Esophagus (tissue), 2 donors: Measurements from ENCODE around the gene AGBL4. TPM values are rescaled to one million over a fixed set of nuclear protein-coding genes. Genes with fewer than 3 reads are reported as not detected.

Experiments
- H3K27ac ChIP-seq, 2 donors: one replicate each; pipeline ENCODE4 v1.5.1; 2013; ENCODE audit warnings: low read depth in 2 of 2, mild to moderate bottlenecking in 2 of 2, inconsistent platforms in 1 of 2, low read length in 1 of 2, moderate library complexity in 1 of 2
- H3K27me3 ChIP-seq, 2 donors: one replicate each; pipeline ENCODE4 v1.6.1; 2013; ENCODE audit warnings: low read length in 2 of 2, control low read depth in 1 of 2, mild to moderate bottlenecking in 1 of 2; ENCODE audit not compliant: insufficient read depth in 2 of 2, control insufficient read depth in 1 of 2
- H3K36me3 ChIP-seq, 2 donors: one replicate each; pipeline ENCODE4 v1.6.1; 2013; ENCODE audit warnings: low read length in 1 of 2; ENCODE audit not compliant: control insufficient read depth in 2 of 2, insufficient read depth in 2 of 2
- H3K4me1 ChIP-seq, 2 donors: one replicate each; pipeline ENCODE4 v1.6.1; 2013; ENCODE audit warnings: low read length in 1 of 2; ENCODE audit not compliant: control insufficient read depth in 2 of 2, insufficient read depth in 2 of 2
- H3K4me3 ChIP-seq, 2 donors: one replicate each; pipeline ENCODE4 v1.5.1; 2013; ENCODE audit warnings: low read length in 2 of 2, mild to moderate bottlenecking in 2 of 2, low read depth in 1 of 2, moderate library complexity in 1 of 2
- H3K9me3 ChIP-seq, 2 donors: one replicate each; pipeline ENCODE4 v1.6.1; 2013; ENCODE audit warnings: mild to moderate bottlenecking in 2 of 2, low read depth in 1 of 2, low read length in 1 of 2, moderate library complexity in 1 of 2; ENCODE audit not compliant: control insufficient read depth in 2 of 2, insufficient read depth in 1 of 2
- WGBS, 2 donors: extraction: QIAGEN DNeasy Blood & Tissue Kit; methylation state at CpG; one replicate each; pipeline ENCODE4 v1.1.7; 2013; 5-methylcytosine and 5-hydroxymethylcytosine counted together
- polyA plus RNA-seq, 2 donors: library from polyadenylated mRNA; stranded (reverse); fragments of 200-250 nt; gene quantifications; one replicate each; pipeline ENCODE4 v1.2.3, GENCODE V29; 2013
- donor health status: healthy with polysubstance abuse.
- donor health status: Bipolar disorder and iron deficiency.

AGBL4 gene
- polyA plus RNA-seq, 2 donors, result 0.02 TPM; not detected in 1

DNA sequence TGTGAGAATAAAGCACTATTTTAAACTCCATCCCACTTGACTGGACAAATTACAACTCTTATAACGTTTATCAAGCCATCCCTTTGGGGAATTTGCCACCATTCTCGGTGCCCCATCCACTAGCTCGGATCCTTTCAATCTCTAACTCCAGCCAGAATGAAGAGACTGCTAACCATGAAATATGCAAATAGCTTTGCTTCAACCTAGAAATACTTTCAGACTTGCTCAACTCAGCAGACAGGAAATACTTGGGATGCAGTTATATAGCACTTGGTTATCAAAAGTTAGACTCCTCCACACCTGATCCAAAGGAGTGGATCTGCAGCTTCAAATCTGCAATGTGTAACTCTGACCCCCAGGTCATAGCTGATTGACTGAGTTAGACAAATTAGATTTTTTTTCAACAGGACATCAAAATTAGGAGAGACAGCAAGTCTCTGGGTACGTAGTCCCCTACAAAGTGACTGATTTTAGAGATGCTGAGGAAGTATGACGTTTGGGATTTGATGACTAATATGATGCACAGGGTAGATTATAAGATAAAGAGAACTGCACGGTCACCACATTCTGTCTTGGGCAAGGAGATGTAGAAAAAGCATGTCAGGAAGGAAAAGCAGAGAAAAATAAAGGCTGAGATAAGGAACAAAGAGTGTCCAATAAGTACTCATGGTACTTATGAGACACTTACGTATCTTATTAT, 496.0 kb downstream of the AGBL4 start:
- H3K9me3 ChIP-seq, result no peaks in the 10 kb centered on the region
- no peaks in the 10 kb centered on the region for H3K4me1 ChIP-seq
- H3K27ac ChIP-seq, result no peak overlapping the region
- H3K27me3 ChIP-seq, result no peaks in the 10 kb centered on the region
- no peaks in the 10 kb centered on the region for H3K36me3 ChIP-seq
- no peak overlapping the region for H3K4me3 ChIP-seq
- WGBS, 2 donors, result 67 to 76% methylated on average over 7 of the region's 7 CpGs

DNA sequence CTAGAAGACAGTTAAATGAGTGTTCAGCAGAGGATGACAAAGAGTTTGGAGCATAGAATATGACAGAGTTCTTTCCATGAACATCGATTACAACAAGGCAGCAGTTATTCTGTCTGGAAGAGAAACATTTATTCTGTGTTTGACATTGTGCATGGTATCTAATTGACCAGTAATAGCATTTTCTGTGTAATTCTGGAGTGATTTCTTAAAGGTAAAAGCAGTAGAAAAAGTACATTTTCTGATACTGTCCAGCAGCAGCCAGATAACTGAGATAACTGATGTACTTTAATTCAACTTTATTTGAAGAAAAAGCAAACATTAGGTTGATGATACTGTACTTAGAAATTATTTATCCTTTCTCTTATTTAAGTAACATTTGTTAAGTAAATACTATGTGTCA, 497.1 kb downstream of the AGBL4 start:
- H3K36me3 ChIP-seq, result no peaks in the 10 kb centered on the region
- no peaks in the 10 kb centered on the region for H3K4me1 ChIP-seq
- H3K27me3 ChIP-seq, result no peaks in the 10 kb centered on the region
- no peak overlapping the region for H3K4me3 ChIP-seq
- H3K27ac ChIP-seq, result no peak overlapping the region
- no peaks in the 10 kb centered on the region for H3K9me3 ChIP-seq
- 85 to 88% methylated on average over 1 of the region's 1 CpG for WGBS, 2 donors

DNA sequence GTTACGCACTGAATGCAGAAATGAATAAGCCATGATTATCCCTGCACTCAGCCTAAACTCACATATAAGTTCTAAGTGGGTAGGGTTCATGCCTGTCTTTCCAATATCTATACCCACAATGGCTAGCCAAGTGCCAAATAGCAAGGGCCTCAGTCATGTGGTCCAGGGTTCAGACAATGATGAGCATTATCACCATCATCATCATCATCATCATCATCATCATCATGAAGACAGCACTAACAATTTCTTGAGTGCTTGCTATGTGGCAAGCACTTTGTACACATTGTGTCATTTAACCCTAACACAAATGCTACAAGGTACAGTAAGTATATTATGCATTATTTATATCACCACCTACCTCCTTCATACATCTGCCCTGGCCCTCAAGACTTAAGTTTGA, 500.0 kb downstream of the AGBL4 start:
- Histone ChIP-seq H3K27ac (no peak overlapping the region), H3K27me3 (no peaks in the 10 kb centered on the region), H3K4me3 (no peak overlapping the region), H3K9me3 (no peaks in the 10 kb centered on the region), H3K4me1 (no peaks in the 10 kb centered on the region), H3K36me3 (no peaks in the 10 kb centered on the region)
- WGBS, 2 donors, result 94 to 97% methylated on average over 1 of the region's 1 CpG

DNA sequence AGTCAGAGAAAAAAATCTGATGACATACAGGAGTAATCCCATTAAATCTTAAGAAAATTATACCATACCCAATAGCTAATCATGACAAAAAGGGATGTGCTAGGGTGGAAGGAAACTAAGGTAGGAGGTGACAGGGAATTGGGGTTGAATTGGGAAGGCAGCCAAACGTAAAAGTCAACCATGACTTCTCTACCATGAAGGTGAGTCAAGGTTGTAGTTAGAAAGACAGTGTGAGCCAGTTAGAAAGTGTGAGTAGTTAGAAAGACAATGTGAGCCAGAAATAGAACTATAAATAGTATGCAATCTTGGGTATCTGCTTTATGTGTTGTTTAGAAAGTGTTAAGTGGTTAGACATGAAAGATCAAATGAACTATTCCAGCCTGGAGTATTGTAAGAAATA, 556.8 kb downstream of the AGBL4 start:
- no peaks in the 10 kb centered on the region for H3K4me1 ChIP-seq

DNA sequence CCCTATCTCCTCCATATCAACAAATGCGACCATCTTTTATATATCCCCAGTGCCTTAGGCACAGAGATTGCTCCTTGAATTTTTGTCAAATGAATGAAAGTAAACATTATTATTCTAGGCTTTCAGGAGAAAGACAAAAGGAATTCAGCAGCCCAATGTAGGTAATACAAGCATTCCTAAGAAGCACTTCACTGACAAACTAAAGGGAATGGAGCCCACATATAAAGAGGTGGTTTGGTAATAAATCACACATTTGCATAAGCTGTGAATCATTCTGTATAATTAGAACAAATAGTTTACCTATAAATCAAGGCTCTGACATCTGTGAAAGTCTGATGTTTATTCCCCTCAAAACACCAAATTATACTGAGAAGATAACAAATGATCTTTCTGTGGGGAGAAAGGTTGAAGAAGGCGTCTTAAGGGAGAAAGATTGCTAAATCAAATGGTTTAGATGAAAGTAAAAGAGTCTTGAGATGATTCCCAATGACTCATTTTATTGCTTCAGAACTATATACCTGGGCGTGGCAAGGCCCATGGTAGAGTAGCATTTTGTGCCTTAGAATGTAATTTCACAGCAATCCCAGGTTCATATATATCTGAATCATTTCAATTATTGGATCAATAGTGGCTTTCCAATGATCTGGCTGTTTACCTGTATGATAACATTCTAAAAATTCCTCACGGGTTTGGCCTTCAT, 558.1 kb downstream of the AGBL4 start:
- Histone ChIP-seq H3K36me3 (no peaks in the 10 kb centered on the region), H3K27me3 (no peaks in the 10 kb centered on the region), H3K27ac (no peak overlapping the region), H3K9me3 (no peaks in the 10 kb centered on the region), H3K4me3 (no peak overlapping the region), H3K4me1 (no peaks in the 10 kb centered on the region)
- WGBS, 2 donors, result 54% methylated on average over 4 of the region's 4 CpGs

More for the DNA sequence above, 556.8 kb downstream of the AGBL4 start:
- no peaks in the 10 kb centered on the region for H3K27me3 ChIP-seq
- WGBS, 2 donors, result 57 to 69% methylated on average over 1 of the region's 1 CpG
- no peak overlapping the region for H3K4me3 ChIP-seq
- H3K27ac ChIP-seq, result no peak overlapping the region
- H3K36me3 ChIP-seq, result no peaks in the 10 kb centered on the region
- no peaks in the 10 kb centered on the region for H3K9me3 ChIP-seq

DNA sequence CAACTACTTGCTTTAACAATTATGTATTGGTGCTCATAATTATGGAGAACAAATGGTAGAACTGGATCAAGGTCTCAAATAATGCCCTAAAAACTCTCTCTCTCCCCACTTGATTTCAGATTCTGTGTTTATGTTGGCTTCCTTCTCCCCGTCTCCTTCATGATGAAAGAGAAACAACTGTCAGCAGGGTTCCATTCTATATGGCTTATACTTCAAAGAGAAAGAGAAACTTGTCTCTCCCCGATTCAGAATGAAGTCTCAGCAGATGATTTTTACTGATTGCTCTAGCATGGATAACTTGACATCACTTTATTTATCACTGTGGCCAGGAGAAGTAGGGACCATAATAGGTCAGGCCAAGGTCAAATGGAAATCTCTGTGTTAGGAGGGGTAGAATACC, 575.6 kb downstream of the AGBL4 start:
- Histone ChIP-seq H3K4me1 (no peaks in the 10 kb centered on the region), H3K9me3 (peaks cover 3 to 4% of the 10 kb centered on the region in 2 donors), H3K27ac (no peak overlapping the region), H3K4me3 (no peak overlapping the region), H3K36me3 (no peaks in the 10 kb centered on the region), H3K27me3 (no peaks in the 10 kb centered on the region)
- WGBS, 2 donors, result 57 to 58% methylated on average over 2 of the region's 2 CpGs

DNA sequence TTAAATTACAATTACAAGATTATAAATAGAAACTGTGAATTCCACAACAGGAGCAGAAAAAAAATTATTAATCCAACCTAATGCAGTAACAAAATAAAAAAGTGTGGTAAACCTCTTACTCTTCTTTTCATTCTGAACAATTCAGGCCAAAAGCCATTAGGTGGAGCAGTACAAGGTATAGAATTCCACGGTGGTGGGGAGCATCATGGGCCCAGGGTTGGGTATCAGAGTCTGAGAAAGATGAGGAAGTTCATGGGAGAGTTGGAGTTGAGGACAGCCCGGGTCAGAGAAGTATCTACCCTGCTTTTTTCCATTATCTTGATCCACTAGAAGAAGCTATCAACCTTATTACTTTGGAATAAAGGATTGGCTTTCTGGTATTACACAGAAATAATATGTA, 586.9 kb downstream of the AGBL4 start:
- H3K4me3 ChIP-seq, result no peak overlapping the region
- no peak overlapping the region for H3K27ac ChIP-seq
- whole genome bisulfite sequencing, 2 donors, result 32 to 49% methylated on average over 2 of the region's 2 CpGs
- no peaks in the 10 kb centered on the region for H3K4me1 ChIP-seq
- H3K27me3 ChIP-seq, result no peaks in the 10 kb centered on the region
- peaks cover 0 to 7% of the 10 kb centered on the region in 2 donors for H3K9me3 ChIP-seq
- no peaks in the 10 kb centered on the region for H3K36me3 ChIP-seq

DNA sequence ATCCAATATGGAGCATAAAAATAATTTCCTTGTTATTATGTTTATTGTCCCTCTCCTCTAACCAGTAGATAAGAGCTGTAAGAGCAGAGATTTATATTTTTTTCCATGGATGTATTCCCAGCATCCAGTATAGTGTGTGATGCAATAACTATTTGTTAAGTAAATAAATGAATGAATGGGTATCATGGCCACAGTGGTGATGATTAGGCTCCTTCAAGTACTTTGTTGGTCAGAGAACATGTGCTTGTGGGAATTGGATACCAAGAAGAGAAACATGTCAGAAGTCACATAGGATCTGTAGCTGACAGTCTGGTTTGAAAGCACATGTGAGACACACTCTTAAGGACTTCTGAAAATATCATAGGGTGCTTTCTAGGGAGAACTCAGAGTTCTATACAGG, 588.5 kb downstream of the AGBL4 start:
- peaks cover 0 to 3% of the 10 kb centered on the region in 2 donors for H3K9me3 ChIP-seq
- H3K4me3 ChIP-seq, result no peak overlapping the region
- H3K27ac ChIP-seq, result no peak overlapping the region
- no peaks in the 10 kb centered on the region for H3K27me3 ChIP-seq
- H3K4me1 ChIP-seq, result no peaks in the 10 kb centered on the region
- H3K36me3 ChIP-seq, result no peaks in the 10 kb centered on the region

DNA sequence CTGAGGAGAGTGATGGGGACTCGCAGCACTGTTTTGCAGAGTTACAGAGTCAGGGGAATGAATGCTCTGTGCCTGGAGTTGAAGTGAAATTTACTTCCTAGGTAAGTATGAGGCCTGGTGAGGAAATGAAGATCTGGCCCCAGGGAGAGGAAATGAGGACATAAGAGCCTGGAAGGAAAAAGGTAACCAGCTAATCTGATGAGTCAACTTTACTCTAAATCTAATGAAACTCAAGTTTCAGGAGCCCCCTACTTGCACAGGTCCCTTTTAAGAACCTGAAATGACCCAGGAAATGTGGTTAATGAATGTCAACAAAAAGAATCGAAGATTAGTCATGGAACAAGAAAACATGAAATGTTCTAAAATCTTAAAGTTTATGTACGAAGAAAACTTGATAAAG, 599.0 kb downstream of the AGBL4 start:
- H3K9me3 ChIP-seq, result no peaks in the 10 kb centered on the region
- no peaks in the 10 kb centered on the region for H3K4me1 ChIP-seq
- WGBS, 2 donors, result 70 to 72% methylated on average over 3 of the region's 3 CpGs
- no peak overlapping the region for H3K4me3 ChIP-seq
- no peaks in the 10 kb centered on the region for H3K36me3 ChIP-seq
- H3K27ac ChIP-seq, result no peak overlapping the region
- H3K27me3 ChIP-seq, result no peaks in the 10 kb centered on the region

DNA sequence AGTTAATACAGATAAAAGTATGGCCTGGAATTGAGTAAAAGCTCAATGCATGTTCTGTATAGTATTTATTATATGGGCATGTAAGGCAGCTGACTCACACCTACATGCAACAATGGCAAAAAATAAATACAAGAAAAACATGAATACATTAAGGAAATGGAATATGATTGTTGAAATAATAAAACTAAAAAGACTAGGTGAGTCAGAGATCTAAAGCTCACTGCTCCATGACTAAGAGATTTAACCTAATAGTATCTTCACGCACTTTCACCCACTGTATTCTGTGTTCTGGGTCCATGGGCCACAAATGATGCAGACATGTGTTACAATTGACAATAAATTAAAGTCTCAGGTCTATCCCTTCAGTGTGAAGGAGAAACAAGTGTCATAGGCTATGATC, 607.0 kb downstream of the AGBL4 start:
- no peak overlapping the region for H3K4me3 ChIP-seq
- H3K27me3 ChIP-seq, result no peaks in the 10 kb centered on the region
- WGBS, 2 donors, result 74 to 76% methylated on average over 1 of the region's 1 CpG
- no peaks in the 10 kb centered on the region for H3K4me1 ChIP-seq
- H3K36me3 ChIP-seq, result no peaks in the 10 kb centered on the region
- no peaks in the 10 kb centered on the region for H3K9me3 ChIP-seq
- H3K27ac ChIP-seq, result no peak overlapping the region
